ENCODE results near the gene TCF4. TPM values are rescaled to one million over a fixed set of nuclear protein-coding genes. Genes with fewer than 3 reads are reported as not detected.

Gene TCF4
- total RNA-seq, 4 donors from 2014 or later: 80.9 to 172 (median 94.0) TPM

GRCh38 chr18:55608497-55608896 is 20.5 kb upstream of the TCF4 start:
- Histone ChIP-seq H3K27ac (no peak overlapping the region), H3K9me3 (no peaks in the 10 kb centered on the region), H3K27me3 (no peaks in the 10 kb centered on the region), H3K4me3 (no peak overlapping the region), H3K36me3 (no peaks in the 10 kb centered on the region), H3K4me1 (no peaks in the 10 kb centered on the region)
- WGBS: 93% methylated on average over 4 of the region's 4 CpGs
- TF ChIP-seq EP300 (IDR thresholded peaks at IDR 0.05) (no peak), POLR2A (IDR thresholded peaks at IDR 0.05) (no peak), POLR2AphosphoS5 (IDR thresholded peaks at IDR 0.05) (no peak)
- TF ChIP-seq, protein P1, sequence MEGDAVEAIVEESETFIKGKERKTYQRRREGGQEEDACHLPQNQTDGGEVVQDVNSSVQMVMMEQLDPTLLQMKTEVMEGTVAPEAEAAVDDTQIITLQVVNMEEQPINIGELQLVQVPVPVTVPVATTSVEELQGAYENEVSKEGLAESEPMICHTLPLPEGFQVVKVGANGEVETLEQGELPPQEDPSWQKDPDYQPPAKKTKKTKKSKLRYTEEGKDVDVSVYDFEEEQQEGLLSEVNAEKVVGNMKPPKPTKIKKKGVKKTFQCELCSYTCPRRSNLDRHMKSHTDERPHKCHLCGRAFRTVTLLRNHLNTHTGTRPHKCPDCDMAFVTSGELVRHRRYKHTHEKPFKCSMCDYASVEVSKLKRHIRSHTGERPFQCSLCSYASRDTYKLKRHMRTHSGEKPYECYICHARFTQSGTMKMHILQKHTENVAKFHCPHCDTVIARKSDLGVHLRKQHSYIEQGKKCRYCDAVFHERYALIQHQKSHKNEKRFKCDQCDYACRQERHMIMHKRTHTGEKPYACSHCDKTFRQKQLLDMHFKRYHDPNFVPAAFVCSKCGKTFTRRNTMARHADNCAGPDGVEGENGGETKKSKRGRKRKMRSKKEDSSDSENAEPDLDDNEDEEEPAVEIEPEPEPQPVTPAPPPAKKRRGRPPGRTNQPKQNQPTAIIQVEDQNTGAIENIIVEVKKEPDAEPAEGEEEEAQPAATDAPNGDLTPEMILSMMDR (IDR thresholded peaks at IDR 0.05): no peak
- no peak for DNase-seq (ENCODE audit: low spot score in 2 of 2)

GRCh38 chr18:55607773-55608172 is 19.8 kb upstream of the TCF4 start:
- TF ChIP-seq EP300 (IDR thresholded peaks at IDR 0.05) (no peak), POLR2A (IDR thresholded peaks at IDR 0.05) (no peak), POLR2AphosphoS5 (IDR thresholded peaks at IDR 0.05) (no peak)
- TF ChIP-seq, protein P1 (IDR thresholded peaks at IDR 0.05): no peak
- no peaks in the 10 kb centered on the region for H3K4me1 ChIP-seq
- H3K27me3 ChIP-seq: no peaks in the 10 kb centered on the region
- no peaks in the 10 kb centered on the region for H3K36me3 ChIP-seq
- no peaks in the 10 kb centered on the region for H3K9me3 ChIP-seq
- no peak for DNase-seq (ENCODE audit: low spot score in 2 of 2)
- H3K27ac ChIP-seq: no peak overlapping the region
- no peak overlapping the region for H3K4me3 ChIP-seq
- 95% methylated on average over 2 of the region's 2 CpGs for WGBS

DNA sequence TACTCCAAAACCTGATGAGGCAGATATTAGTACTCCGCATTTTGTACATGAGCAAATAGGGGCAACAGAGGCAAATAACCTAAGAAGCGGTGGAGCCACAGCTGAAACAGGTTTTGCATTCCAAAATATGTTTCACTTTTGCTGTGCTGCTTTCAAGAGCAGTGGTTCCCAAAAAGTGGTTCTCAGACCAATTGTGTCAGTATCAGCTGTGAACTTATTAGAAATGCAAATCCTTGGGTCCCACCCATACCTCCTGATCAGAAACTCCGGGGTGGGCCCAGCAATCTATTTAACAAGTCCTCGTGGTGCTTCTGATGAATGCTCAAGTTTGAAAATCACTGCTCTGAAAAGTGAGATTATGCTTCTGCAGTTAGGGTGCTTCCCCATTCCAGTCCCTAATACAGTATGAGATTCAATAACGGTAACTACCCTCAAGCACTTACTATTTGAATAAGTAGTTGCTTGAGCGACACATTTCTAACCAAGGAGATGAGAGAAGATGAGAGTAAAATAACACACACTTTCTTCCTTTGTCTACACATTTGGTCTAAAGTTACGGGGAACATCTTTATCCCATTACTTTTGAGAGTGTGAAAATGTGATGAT is 17.8 kb upstream of the TCF4 start:
- Histone ChIP-seq H3K4me1 (no peaks in the 10 kb centered on the region), H3K36me3 (no peaks in the 10 kb centered on the region), H3K27me3 (no peaks in the 10 kb centered on the region), H3K4me3 (no peak overlapping the region), H3K27ac (no peak overlapping the region), H3K9me3 (no peaks in the 10 kb centered on the region)
- no peak for DNase-seq (ENCODE audit: low spot score in 2 of 2)
- no peak for TF ChIP-seq EP300 (IDR thresholded peaks at IDR 0.05)
- no peak for TF ChIP-seq POLR2A (IDR thresholded peaks at IDR 0.05)
- TF ChIP-seq, protein P1 (IDR thresholded peaks at IDR 0.05): no peak
- TF ChIP-seq POLR2AphosphoS5 (IDR thresholded peaks at IDR 0.05): no peak
- WGBS: 68% methylated on average over 7 of the region's 7 CpGs

GRCh38 chr18:55603775-55604174 is 15.8 kb upstream of the TCF4 start:
- Histone ChIP-seq H3K27me3 (no peaks in the 10 kb centered on the region), H3K9me3 (no peaks in the 10 kb centered on the region), H3K4me3 (no peak overlapping the region), H3K27ac (no peak overlapping the region), H3K36me3 (no peaks in the 10 kb centered on the region), H3K4me1 (no peaks in the 10 kb centered on the region)
- DNase-seq (ENCODE audit: low spot score in 2 of 2): no peak
- TF ChIP-seq POLR2A (IDR thresholded peaks at IDR 0.05): no peak
- no peak for TF ChIP-seq EP300 (IDR thresholded peaks at IDR 0.05)
- TF ChIP-seq POLR2AphosphoS5 (IDR thresholded peaks at IDR 0.05): no peak
- TF ChIP-seq, protein P1 (IDR thresholded peaks at IDR 0.05): no peak
- 95% methylated on average over 5 of the region's 5 CpGs for WGBS

DNA sequence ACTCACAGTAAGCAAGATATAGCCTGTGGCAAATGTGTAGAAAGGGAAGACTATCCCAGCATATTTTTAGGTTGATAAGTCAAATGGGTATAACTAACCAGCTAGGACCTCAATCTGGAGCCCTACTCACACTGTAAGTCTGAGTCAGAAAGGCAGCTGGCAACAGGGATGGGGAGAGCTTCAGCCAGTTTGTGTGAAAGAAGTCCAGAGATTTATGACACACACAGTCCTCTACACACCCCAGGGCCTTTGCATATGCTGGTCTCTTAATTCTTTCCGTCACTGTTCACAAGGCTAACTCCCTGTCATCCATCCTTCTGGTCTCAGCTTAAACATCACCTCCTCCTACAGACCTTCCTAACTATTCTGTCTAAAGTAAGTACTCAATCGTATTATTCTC is 5.9 kb upstream of the TCF4 start:
- peaks cover 7% of the 10 kb centered on the region for H3K4me1 ChIP-seq
- H3K4me3 ChIP-seq: no peak overlapping the region
- no peak overlapping the region for H3K27ac ChIP-seq
- H3K36me3 ChIP-seq: no peaks in the 10 kb centered on the region
- no peaks in the 10 kb centered on the region for H3K9me3 ChIP-seq
- 93% methylated on average over 2 of the region's 2 CpGs for WGBS
- DNase-seq (ENCODE audit: low spot score in 2 of 2): no peak
- H3K27me3 ChIP-seq: no peaks in the 10 kb centered on the region
- TF ChIP-seq, protein P1 (IDR thresholded peaks at IDR 0.05): no peak
- TF ChIP-seq POLR2A (IDR thresholded peaks at IDR 0.05) (no peak), EP300 (IDR thresholded peaks at IDR 0.05) (no peak), POLR2AphosphoS5 (IDR thresholded peaks at IDR 0.05) (no peak)

All from suprapubic skin (tissue), 4 donors.